Retina (tissue), 1 donor: ENCODE measurements around the gene NCOA1.
"Not testable (repeated sequence)": the region's sequence is repeated elsewhere in the genome, so short reads cannot be mapped to it uniquely, and the experiment has no call there.

Source experiments
- DNase-seq: peaks from one replicate; pipeline ENCODE4 v3.0.0-alpha.2; 2016

NCOA1 gene

DNA sequence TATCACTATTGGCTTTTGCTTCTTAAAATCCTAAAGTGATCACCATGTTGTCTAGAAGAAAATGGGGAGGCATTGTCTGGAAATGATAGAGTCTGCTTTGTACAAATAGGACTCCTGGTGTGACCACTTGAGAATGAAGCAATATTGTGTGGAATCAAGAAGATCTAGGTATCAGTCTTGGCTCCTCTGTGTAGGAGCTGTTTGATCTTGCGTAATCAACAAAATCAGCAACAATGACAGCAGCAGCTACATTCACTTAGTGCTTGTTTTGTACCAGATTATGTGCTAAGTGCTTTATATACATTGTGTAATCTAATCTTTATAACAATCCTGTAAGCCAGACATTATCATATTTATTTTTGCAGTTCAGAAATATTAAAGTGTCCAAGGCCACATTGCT lies 17.8 kb downstream of the NCOA1 start:
- no peak for DNase-seq

DNA sequence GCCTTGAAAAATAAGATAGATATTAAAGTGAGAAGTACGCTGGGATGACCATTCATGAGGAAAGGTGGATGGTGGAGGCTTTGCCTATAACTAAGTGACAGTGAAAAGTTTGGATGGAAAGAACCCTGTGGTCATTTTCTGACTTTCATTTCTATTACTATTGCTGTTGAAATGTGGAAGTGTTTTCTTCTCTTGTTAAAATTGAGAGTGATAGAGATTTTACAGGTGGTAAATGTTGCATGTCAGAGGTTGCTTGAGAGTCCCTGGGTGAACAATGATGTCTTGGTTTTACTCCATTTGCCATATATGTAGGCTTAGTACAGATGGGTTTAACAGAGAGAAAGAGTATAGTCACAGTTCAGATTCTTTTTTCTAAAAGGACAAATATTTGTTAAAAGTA lies 18.4 kb downstream of the NCOA1 start:
- DNase-seq = no peak

DNA sequence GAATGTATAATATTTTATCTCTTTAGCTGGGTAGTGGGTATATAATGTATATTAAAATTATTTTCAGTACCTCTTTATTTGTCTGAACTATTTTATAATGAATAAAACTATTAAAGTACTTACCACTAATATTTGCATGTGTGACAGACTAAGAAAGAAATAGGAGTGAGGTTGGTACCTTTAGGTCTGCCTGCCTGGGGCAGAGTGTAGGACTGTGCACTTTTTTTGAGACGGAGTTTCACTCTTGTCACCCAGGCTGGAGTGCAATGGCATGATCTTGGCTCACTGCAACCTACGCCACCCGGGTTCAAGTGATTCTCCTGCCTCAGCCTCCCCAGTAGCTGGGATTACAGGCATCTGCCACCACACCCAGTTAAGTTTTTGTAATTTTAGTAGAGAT lies 18.8 kb downstream of the NCOA1 start:
- no peak for DNase-seq

DNA sequence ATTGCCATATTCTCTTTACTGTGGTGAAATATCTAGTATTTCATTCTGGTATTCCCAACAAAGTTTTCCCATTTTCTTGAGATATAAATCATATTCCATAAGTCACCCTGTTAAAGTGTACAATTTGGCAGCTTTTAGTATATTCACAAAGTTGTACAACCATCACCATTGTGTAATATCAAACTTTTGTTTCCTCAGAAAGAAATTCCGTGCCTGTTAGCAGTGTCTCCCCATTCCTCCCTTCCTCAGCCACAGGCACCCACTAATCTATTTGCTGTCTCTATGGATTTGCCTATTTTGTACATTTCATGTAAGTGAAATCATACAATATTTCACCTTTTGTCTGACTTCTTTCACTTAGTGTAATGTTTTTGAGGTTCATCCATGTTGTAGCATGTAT lies 19.7 kb downstream of the NCOA1 start:
- DNase-seq = no peak

DNA sequence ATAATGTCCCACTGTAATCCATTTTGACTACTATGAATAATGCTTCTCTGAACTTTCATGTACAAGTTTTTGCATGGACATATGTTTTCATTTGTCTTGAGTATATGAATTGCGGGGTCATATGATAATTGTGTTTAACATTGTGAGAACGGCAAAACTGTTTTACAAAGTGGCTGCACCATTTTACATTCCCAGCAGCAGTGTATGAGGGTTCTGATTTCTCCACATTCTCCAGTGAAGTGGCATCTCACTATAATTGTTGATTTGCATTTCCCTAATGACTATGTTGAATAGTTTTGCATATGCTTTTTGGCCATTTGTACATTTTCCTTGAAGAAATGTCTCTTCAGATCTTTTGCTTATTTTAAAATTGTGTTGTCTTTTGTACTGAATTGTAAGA lies 20.1 kb downstream of the NCOA1 start:
- DNase-seq = no peak

DNA sequence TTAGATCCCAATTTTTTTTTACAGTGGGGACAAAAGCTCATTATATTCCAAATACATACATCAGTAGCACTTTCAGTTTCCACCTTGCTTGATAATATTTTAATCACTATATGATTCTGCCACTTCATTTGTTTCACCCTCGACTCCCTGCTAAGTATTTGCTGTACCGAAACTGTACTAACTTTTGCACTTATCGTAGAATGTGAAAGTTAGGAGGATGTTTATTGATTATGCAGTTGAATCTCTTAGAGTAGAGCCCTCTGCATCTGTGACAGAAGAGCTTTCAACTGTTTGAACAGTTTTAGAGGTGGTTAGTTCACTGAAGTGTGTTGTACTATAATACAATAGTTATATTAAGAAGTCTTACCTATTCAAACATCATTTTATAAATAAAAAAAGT lies 20.8 kb downstream of the NCOA1 start:
- DNase-seq = no peak

DNA sequence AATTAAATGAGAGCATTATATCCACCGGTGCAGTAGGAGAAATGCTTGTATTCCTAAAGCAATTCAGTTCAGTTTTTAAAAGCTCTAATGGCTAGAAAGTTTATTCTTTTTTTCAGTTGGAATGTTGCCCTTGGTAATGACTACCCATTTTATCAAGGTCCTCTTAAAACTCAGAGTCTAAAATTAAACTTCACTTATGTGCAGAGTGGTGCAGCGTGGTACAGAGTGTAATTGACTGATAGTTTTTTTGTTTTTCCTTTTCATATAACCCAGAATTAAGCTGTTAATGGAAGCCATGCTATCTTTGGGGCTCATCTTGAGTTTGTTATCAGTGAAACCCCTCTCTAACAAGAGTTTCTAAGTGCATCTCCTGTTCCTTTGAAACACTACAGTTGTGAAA lies 21.4 kb downstream of the NCOA1 start:
- DNase-seq = no peak

DNA sequence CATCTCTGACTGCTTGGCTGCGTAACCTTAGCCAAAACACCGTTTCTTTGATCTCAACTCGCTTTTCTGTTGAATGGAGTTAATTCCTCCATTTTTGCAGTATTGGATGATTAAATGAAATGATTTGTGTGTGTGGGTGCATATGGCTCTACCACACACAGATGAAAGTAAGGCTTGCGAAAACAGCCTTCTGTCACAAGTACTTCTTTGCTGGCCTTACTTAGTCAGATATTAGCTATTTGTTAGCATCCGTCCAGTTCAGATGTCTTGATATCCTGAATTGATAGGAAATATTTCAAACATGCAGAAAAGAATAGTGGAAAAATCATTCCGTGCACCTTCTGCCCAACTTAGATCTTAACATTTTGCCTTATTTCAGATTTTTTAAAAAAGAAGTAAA lies 21.8 kb downstream of the NCOA1 start:
- no peak for DNase-seq

DNA sequence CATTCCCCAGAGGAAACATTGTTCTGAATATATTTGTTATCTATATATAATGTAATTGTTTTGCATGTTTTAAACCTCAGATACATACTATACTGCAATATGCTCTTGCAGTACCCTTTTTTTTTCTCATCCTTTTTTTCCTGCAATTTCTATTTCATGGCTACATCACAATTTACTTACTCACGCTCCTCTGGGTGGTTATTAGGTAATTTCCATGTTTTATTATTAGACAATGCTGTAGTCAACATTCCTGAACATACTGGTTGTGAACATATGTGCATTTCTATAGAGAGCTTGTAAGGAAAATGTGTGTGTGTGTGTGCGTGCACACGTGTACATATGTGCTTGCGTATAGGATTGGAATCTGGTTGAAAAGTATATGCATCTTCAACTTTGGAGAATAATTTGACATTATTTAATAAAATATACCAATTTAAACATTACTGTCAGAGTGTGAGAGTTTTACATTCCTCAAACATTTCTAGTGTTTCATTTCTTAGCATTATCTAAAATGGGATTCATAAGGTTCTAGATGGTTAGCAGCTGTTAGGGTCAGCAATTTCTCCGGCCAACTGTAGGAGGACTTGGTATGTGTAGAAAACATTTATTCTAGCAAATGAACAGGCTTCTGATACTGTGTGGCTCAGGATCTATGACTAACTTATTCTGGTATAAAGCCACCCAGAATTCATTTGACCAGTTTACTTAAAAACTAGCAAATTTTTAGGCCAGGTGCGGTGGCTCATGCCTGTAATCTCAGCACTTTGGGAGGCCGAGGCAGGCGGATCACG lies 22.4 kb downstream of the NCOA1 start:
- DNase-seq = no peak

DNA sequence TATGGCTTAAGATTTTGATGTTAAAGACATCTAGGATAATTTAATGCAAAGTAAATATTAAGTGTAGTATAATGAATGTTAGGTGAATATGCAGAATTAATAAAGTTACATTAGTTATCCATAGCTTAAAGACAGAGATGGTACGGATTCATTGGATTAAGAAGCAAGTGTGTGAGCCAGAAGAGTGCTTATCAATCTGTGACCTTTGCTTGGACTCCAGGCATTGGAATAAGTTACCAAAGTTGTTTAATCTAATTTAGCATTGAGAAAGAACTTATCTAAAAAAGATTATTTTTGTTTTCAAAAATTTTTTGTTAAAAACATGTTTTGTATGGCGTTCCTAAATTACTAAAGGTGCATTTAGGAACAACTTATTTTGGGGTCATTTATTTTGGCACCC lies 23.8 kb downstream of the NCOA1 start:
- DNase-seq = no peak

DNA sequence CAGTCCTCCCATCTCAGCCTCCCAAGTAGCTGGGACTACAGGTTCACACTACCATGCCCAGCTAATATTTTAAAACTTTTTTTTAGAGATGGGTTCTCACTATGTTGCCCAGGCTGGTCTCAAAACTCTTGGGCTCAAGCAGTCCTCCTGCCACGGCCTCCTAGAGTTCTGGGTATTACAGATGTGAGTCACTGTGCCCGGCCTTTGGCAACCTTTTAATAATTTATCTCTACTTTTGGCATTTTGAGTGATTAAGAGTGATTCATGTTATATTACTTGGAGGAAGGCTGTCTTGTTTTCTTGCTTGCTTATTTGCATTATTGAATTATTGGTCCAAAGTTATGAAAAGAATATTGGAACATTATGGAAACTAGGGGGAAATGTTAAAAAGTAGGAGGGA lies 24.3 kb downstream of the NCOA1 start:
- no peak for DNase-seq

DNA sequence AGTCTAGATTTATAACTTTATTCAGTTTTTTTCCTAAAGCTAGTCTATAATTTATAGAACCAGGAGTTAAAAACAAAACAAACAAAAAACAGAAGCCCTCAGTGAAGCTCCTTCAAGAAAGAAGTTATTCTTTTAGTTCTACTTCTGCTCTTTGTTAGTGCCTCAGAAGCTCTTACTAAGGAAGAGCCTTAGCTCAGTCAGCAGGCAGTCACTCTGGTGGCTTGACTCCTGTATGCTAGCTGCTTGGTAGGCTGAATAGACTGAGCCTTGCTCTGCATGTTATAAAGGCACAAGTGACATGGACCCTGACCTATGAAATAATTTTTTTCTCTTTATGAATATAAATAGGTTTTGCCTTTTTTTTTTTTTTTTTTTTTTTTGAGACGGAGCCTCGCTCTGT lies 24.8 kb downstream of the NCOA1 start:
- no peak for DNase-seq

DNA sequence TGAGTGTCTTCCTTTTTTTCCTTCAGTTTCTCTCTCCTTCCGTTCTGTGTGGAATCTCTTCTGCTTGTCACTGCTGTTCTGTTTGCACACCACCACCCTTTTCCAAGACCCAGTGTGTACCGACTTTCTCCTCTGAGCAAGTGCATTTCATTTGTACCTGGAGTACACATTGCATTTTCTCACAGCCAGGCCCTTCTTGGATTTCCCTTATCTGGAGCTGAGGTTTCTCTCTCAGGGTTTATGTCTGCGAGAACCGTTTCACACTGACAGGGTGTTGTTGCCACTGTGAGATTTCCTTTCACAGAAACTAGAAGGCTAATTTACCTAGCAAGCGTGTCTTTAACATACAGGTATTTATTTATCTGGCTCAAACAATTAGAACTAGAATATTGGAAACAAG lies 26.2 kb downstream of the NCOA1 start:
- DNase-seq = no peak

DNA sequence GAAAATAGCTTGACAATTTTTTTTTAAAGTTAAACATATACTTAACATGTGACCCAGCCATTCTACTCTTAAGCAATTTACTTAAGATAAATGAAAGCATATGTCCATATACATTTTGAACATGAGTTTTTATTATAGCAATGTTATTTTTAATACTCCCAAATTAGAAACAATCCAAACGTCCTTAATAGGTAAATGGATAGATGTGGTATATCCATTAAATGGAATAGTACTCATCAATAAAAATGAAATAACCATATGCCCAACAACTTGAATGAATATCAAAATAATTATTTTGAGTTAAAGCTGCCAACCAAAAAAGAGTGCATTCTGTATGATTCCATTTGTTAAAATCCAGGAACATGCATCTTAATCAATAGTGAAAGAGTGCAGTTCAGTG lies 29.1 kb downstream of the NCOA1 start:
- DNase-seq = no peak

DNA sequence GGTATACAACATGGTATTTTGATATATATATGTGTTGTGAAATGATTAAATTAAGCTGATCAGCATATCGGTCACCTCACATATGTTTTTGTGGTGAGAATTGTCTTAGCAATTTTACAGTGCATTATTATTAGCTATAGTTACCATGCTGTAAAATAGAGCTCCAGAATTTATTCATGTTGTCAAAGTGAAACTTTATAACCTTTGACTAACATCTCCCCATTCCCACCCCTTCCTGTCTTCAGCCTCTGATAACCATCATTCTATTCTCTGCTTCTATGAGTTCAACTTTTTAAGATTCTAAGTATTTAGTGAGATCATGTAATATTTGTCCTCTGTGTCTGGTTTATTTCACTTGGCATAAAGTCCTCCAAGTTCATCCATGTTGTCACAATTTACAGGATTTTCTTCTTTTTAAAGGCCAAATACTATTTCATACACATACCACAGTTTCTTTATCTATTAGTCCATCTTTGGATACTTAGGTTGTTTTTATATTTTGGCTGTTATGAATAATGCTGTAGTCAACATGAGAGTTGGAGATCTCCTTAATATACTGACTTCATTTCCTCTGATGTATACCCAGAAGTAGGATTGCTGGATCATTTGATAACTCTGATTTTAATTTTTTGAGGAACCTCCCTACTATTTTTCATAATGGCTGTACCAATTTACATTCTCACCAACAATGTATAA lies 30.3 kb downstream of the NCOA1 start:
- no peak for DNase-seq

DNA sequence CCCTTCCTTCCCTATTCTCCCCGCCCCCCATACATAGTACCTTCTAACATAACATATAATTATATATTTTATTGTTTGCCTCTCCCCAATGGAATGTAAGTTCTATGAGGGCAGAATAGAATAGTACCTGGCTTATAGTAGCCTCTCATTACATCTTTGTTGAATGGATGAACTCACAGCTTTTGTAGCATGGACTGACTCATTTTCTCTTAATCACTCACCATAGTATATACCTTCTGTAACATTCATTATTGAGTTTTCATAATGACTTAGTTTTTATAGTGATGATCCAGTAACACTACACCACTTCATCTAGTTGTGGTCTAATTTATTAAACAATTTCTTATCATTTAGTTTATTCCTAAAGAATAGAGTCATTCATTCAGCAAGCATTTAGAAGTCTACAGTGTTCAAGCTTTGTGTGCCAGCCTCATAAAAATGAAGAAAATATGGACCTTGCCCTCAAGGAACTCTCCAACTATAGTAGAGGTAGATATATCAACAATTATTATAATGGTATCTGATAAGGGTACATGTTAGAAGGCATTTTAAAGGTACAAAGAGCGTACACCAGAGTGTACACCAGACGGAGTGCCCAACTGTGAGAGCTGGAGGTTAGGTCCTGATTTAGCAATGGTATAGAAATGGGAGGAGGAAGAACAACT lies 31.1 kb downstream of the NCOA1 start:
- no peak for DNase-seq

DNA sequence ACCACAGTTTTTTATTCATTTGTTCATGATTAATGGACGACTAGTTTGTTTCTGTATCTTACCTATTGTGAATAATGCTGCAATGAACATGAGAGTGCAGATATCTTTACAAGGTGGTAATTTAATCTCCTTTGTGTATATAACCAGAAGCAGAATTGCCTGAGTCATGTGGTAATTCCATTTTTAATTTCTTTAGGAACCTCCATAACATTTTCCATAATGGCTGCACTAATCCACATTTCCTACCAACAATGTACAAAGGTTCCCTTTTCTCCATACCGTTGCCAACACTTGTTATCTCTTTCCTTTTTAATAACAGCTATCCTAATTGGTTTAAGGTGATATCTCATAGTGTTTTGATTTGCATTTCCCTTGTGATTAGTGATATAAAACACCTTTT lies 36.5 kb downstream of the NCOA1 start:
- DNase-seq = no peak

DNA sequence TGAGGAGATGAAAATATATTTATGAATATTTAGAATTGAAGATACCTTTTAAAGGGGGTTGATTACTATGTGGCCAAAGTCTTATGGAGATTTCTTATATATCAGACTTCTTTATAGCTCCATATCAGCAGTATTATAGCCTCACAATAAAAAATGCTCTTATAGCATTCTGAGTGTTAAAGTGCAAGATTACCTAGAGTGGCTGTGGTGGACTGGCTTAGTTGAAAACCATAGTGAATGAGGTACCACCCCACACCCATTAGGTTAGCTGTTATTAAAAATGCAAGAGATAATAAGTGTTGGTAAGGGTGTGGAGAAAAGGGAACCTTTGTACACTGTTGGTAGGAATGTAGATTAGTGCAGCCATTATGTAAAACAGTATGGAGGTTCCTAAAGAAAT lies 39.7 kb downstream of the NCOA1 start:
- DNase-seq = no peak

DNA sequence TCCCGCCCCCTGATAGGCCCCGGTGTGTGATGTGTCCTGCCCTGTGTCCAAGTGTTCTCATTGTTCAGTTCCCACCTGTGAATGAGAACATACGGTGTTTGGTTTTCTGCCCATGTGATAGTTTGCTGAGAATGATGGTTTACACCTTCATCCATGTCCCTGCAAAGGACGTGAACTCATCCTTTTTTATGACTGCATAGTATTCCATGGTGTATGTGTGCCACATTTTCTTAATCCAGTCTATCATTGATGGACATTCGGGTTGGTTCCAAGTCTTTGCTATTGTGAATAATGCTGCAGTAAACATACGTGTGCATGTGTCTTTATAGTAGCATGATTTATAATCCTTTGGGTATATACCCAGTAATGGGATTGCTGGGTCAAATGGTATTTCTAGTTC lies 40.6 kb downstream of the NCOA1 start:
- not testable (repeated sequence) for DNase-seq

DNA sequence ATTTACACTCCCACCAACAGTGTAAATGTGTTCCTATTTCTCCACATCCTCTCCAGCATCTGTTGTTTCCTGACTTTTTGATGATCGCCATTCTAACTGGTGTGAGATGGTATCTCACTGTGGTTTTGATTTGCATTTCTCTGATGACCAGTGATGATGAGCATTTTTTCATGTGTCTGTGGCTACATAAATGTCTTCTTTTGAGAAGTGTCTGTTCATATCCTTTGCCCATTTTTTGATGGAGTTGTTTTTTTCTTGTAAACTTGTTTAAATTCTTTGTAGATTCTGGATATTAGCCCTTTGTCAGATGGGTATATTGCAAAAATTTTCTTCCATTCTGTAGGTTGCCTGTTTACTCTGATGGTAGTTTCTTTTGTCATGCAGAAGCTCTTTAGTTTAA lies 41.0 kb downstream of the NCOA1 start:
- not testable (repeated sequence) for DNase-seq

DNA sequence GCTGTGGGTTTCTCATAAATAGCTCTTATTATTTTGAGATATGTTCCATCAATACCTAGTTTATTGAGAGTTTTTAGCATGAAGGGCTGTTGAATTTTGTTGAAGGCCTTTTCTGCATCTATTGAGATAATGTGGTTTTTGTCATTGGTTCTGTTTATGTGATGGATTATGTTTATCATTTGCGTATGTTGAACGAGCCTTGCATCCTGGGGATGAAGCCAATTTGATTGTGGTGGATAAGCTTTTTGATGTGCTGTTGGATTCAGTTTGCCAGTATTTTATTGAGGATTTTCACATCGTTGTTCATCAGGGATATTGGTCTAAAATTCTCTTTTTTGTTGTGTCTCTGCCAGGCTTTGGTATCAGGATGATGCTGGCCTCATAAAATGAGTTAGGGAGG lies 42.5 kb downstream of the NCOA1 start:
- DNase-seq = not testable (repeated sequence)

DNA sequence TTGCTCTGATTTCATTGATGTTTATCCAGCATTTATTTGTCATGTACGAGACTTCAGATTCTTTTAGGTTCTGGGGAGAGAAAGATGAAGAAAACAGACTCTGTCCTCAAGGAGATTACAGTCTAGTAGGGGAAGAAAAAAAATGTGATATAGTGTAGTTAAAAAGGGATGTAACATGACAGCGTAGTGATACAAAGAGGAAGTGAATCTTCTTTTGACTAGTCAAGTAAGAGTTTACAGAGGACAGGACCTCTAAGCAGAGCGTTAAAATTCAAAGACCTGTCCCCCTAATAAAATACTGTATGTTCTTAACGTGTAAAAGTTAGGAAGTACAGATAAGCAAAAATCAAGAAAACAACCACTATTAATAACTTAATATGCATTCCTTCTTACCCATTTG lies 47.7 kb downstream of the NCOA1 start:
- DNase-seq = no peak

DNA sequence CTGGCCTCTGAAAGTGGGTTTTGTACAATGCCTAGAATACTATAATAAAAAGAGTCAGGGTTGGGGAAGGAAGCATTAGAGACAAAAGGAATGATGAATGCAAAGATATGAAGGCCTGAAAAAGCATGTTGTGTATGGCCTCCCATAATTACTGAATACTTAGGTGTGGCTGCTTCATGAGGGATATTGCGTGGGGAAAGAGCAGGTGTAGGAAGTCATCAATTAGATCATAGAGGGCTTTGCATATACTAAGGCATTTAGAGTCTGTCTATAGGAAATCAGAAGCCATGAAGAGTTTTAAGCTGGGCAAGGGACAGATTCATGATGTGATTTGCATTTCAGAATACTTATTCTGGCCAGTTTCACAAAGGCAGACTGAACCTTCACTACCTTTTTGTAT lies 48.2 kb downstream of the NCOA1 start:
- no peak for DNase-seq

DNA sequence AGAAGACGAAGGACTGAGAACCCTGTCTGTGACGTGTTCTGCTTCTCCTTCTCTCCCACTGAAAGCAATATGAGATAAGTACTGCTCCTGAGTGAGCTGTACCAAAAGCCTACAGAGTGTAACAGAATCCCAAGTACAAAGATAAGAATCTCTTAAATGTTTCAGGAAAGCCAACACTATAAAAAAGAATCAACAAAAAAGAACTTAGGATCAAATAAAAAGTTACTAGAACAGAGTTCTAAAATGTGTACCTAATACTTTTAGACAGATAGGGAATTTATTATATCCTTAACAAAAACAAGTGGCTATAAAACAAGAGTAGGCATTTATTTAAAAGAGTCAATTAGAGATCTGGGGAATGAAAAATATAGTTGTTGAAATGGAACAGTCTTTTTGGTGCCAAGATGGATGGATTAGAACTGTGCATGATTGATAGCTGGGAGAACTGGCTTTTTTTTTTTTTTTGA lies 49.0 kb downstream of the NCOA1 start:
- no peak for DNase-seq
